ENCODE data around the gene CNOT1. TPM values are rescaled to one million over a fixed set of nuclear protein-coding genes. Genes with fewer than 3 reads are reported as not detected.

CNOT1 gene
- total and polyA plus RNA-seq, 4 donors = 34.0 to 131 (median 78.5) TPM

- WGBS = 83% methylated on average over 5 of the region's 5 CpGs
- Histone ChIP-seq H3K27me3 (ENCODE audit: control insufficient read depth in 4 of 4, insufficient read depth in 4 of 4, low read length in 3 of 4) (no peaks in the 10 kb centered on the region), H3K36me3 (ENCODE audit: control insufficient read depth in 4 of 4, insufficient read depth in 3 of 4, low read depth in 1 of 4, low read length in 3 of 4) (no peaks in the 10 kb centered on the region), H3K27ac (ENCODE audit: low read depth in 1 of 2, low read length in 2 of 2) (no peak overlapping the region), H3K4me3 (ENCODE audit: low read depth in 1 of 3, low read length in 3 of 3) (no peak overlapping the region), H3K4me1 (ENCODE audit: control insufficient read depth in 4 of 4, insufficient read depth in 4 of 4, low read length in 3 of 4) (peaks cover 4 to 12% (median 7%) of the 10 kb centered on the region in 4 donors), H3K9me3 (ENCODE audit: control insufficient read depth in 4 of 4, low read length in 3 of 4) (no peaks in the 10 kb centered on the region), H3K9ac (ENCODE audit: low read depth in 1 of 2, low read length in 2 of 2) (no peak overlapping the region)
- no peak for DNase-seq (ENCODE audit: low spot score)
- TF ChIP-seq REST (IDR thresholded peaks at IDR 0.05) = no peak
Observed at GRCh38 chr16:58508671-58509251, 120.9 kb downstream of the CNOT1 start.

- no peaks in the 10 kb centered on the region for H3K9me3 ChIP-seq (ENCODE audit: control insufficient read depth in 4 of 4, low read length in 3 of 4)
- no peak for TF ChIP-seq MAX (IDR thresholded peaks at IDR 0.05)
- no peak for TF ChIP-seq REST (IDR thresholded peaks at IDR 0.05)
- no peak for TF ChIP-seq CTCF (IDR thresholded peaks at IDR 0.05; ENCODE audit: low read depth, low read length, missing input control)
- TF ChIP-seq NR2F2 (IDR thresholded peaks at IDR 0.05) = no peak
- TF ChIP-seq RAD21 (IDR thresholded peaks at IDR 0.05) = no peak
- no peak for TF ChIP-seq GABPA (IDR thresholded peaks at IDR 0.05 in 1 of 2, conservative IDR thresholded peaks at IDR 0.05 in 1 of 2)
- no peak for TF ChIP-seq YY1 (IDR thresholded peaks at IDR 0.05)
- no peak for TF ChIP-seq FOXA2 (IDR thresholded peaks at IDR 0.05)
- TF ChIP-seq RXRA (IDR thresholded peaks at IDR 0.05) = no peak
- H3K4me3 ChIP-seq (ENCODE audit: low read depth in 1 of 3, low read length in 3 of 3) = no peak overlapping the region
- H3K36me3 ChIP-seq (ENCODE audit: control insufficient read depth in 4 of 4, insufficient read depth in 3 of 4, low read depth in 1 of 4, low read length in 3 of 4) = no peaks in the 10 kb centered on the region
- 79% methylated on average over 14 of the region's 14 CpGs for WGBS
- H3K27ac ChIP-seq (ENCODE audit: low read depth in 1 of 2, low read length in 2 of 2) = no peak overlapping the region
- DNase-seq (ENCODE audit: low spot score) = no peak
- no peaks in the 10 kb centered on the region for H3K27me3 ChIP-seq (ENCODE audit: control insufficient read depth in 4 of 4, insufficient read depth in 4 of 4, low read length in 3 of 4)
- H3K9ac ChIP-seq (ENCODE audit: low read depth in 1 of 2, low read length in 2 of 2) = no peak overlapping the region
- H3K4me1 ChIP-seq (ENCODE audit: control insufficient read depth in 4 of 4, insufficient read depth in 4 of 4, low read length in 3 of 4) = peaks cover 4 to 12% (median 7%) of the 10 kb centered on the region in 4 donors
Observed at GRCh38 chr16:58507963-58508670, 121.5 kb downstream of the CNOT1 start.

Measured in liver (tissue), 9 donors.